H1 (cell line): Measurements from ENCODE around the gene GRIN2B. TPM values are rescaled to one million over a fixed set of nuclear protein-coding genes. Genes with fewer than 3 reads are reported as not detected.

Experiments used
- CTCF ChIA-PET: fragments of 300-600 bp; sonication (Branson Sonifier 250); formaldehyde crosslinking; loops from one replicate; lab custom pipeline; 2021; ENCODE audit not compliant: partially characterized antibody; lab: Charles Lee
- POLR2A ChIA-PET: fragments of 300-600 bp; sonication (Branson Sonifier 250); formaldehyde crosslinking; loops from one replicate; lab custom pipeline; 2021; ENCODE audit warnings: inconsistent platforms; ENCODE audit not compliant: partially characterized antibody; lab: Charles Lee
- DNase-seq, 2 experiments: peaks; one replicate each; pipeline versions ENCODE4 v3.0.0 to v3.0.0-alpha.2; 2010 to 2022; ENCODE audit warnings: low spot score in 2 of 2, low read depth in 1 of 2, mixed read lengths in 1 of 2
- FAIRE-seq: peaks from 2 replicates; lab custom pipeline; 2011; peaks lifted over from hg19 to GRCh38; lab: Jason Lieb, UNC
- H2AFZ ChIP-seq: 2 replicates; pipeline ENCODE4 v1.8.1; 2012; ENCODE audit warnings: low read length, inconsistent platforms
- H2AK5ac ChIP-seq: 2 replicates; pipeline ENCODE4 v1.6.1; 2013; ENCODE audit warnings: low read depth, low read length
- H2BK120ac ChIP-seq: replicated peaks from 2 replicates; pipeline ENCODE3; 2013; ENCODE audit warnings: low read depth, low read length, inconsistent platforms
- H2BK12ac ChIP-seq: 2 replicates; pipeline ENCODE4 v1.6.1; 2013; ENCODE audit warnings: low read depth, low read length
- H2BK15ac ChIP-seq: 2 replicates; pipeline ENCODE4 v1.6.1; 2013; ENCODE audit warnings: low read length
- H2BK20ac ChIP-seq: 2 replicates; pipeline ENCODE4 v1.6.1; 2013; ENCODE audit warnings: low read length
- H2BK5ac ChIP-seq: 2 replicates; pipeline ENCODE4 v1.6.1; 2013; ENCODE audit warnings: low read depth, low read length
- H3K14ac ChIP-seq: 2 replicates; pipeline ENCODE4 v1.6.1; 2013; ENCODE audit warnings: inconsistent platforms; ENCODE audit not compliant: insufficient read length
- H3K18ac ChIP-seq: 2 replicates; pipeline ENCODE4 v1.6.1; 2013; ENCODE audit warnings: low read length; ENCODE audit errors: extremely low read depth
- H3K23ac ChIP-seq: 2 replicates; pipeline ENCODE4 v1.6.1; 2013; ENCODE audit warnings: inconsistent platforms; ENCODE audit not compliant: insufficient read length
- H3K23me2 ChIP-seq: 2 replicates; pipeline ENCODE4 v1.6.1; 2013; ENCODE audit warnings: low read depth, low read length
- H3K27ac ChIP-seq: 2 replicates; pipeline ENCODE4 v1.6.1; 2011; ENCODE audit warnings: low read depth, low read length, inconsistent platforms
- H3K27me3 ChIP-seq, 4 experiments: replicated peaks in 1 of 4; 1 replicate in 1 of 4; 2 replicates in 3 of 4; pipeline versions ENCODE4 v1.6.1 to v1.8.1; 2011 to 2013; ENCODE audit warnings: low read length in 3 of 4, mild to moderate bottlenecking in 3 of 4, inconsistent platforms in 2 of 4, mixed read lengths in 2 of 4, moderate library complexity in 1 of 4; ENCODE audit not compliant: control insufficient read depth in 3 of 4, insufficient read depth in 3 of 4; ENCODE audit errors: extremely low read depth in 1 of 4
- H3K36me3 ChIP-seq, 4 experiments: 2 replicates each; pipeline versions ENCODE4 v1.6.1 to v1.8.1; 2011 to 2013; ENCODE audit warnings: mild to moderate bottlenecking in 4 of 4, low read length in 3 of 4, moderate library complexity in 2 of 4, control low read depth in 1 of 4, inconsistent platforms in 1 of 4; ENCODE audit not compliant: insufficient read depth in 4 of 4, control insufficient read depth in 2 of 4
- H3K4ac ChIP-seq: replicated peaks from 2 replicates; pipeline ENCODE3; 2013; ENCODE audit warnings: low read length, low read depth, mixed read lengths, inconsistent platforms; ENCODE audit not compliant: insufficient read length
- H3K4me1 ChIP-seq, 4 experiments: replicated peaks in 1 of 4; 1 replicate in 1 of 4; 2 replicates in 3 of 4; pipeline versions ENCODE4 v1.6.1 to v1.8.1; 2011 to 2013; ENCODE audit warnings: low read length in 3 of 4, inconsistent platforms in 2 of 4, mixed read lengths in 1 of 4; ENCODE audit not compliant: insufficient read depth in 4 of 4, control insufficient read depth in 3 of 4
- H3K4me2 ChIP-seq, 2 experiments: 2 replicates each; pipeline versions ENCODE4 v1.6.1 to v1.8.1; 2011 to 2013; ENCODE audit warnings: low read depth in 2 of 2, low read length in 2 of 2, control low read depth in 1 of 2, inconsistent platforms in 1 of 2, mild to moderate bottlenecking in 1 of 2; ENCODE audit not compliant: insufficient read depth in 1 of 2
- H3K4me3 ChIP-seq, 4 experiments: fragments of 200-600, 300-600 bp in 1 of 4; sonication (generic), shearing (Covaris generic), sonication (Bioruptor Twin) in 1 of 4; 2 replicates each; pipeline versions ENCODE4 v1.5.1 to v1.8.1; 2011 to 2016; ENCODE audit warnings: low read length in 4 of 4, low read depth in 3 of 4, control low read depth in 2 of 4, inconsistent platforms in 2 of 4, mild to moderate bottlenecking in 2 of 4, mixed read lengths in 1 of 4, moderate library complexity in 1 of 4; ENCODE audit not compliant: insufficient read depth in 2 of 4; ENCODE audit errors: extremely low read depth in 1 of 4
- H3K56ac ChIP-seq: replicated peaks from 2 replicates; pipeline ENCODE3; 2013; ENCODE audit warnings: low read depth, mild to moderate bottlenecking, mixed read lengths, low read length, inconsistent platforms; ENCODE audit not compliant: insufficient read length
- H3K79me1 ChIP-seq: 2 replicates; pipeline ENCODE4 v1.6.1; 2013; ENCODE audit warnings: low read depth, low read length, control low read depth
- H3K79me2 ChIP-seq, 2 experiments: 2 replicates each; pipeline versions ENCODE4 v1.6.1 to v1.8.1; 2012 to 2013; ENCODE audit warnings: low read length in 2 of 2, mild to moderate bottlenecking in 2 of 2, inconsistent platforms in 1 of 2; ENCODE audit not compliant: insufficient read depth in 2 of 2, control insufficient read depth in 1 of 2
- H3K9ac ChIP-seq, 4 experiments: replicated peaks in 1 of 4; 1 replicate in 1 of 4; 2 replicates in 3 of 4; pipeline versions ENCODE4 v1.6.1 to v1.8.1; 2011 to 2013; ENCODE audit warnings: low read depth in 3 of 4, low read length in 3 of 4, control low read depth in 2 of 4, mild to moderate bottlenecking in 2 of 4, moderate library complexity in 2 of 4, inconsistent platforms in 1 of 4; ENCODE audit errors: extremely low read depth in 1 of 4
- H3K9me3 ChIP-seq, 2 experiments: 2 replicates each; pipeline versions ENCODE4 v1.6.1 to v1.8.1; 2012 to 2013; ENCODE audit warnings: mild to moderate bottlenecking in 2 of 2, moderate library complexity in 2 of 2, control low read depth in 1 of 2, inconsistent platforms in 1 of 2, low read depth in 1 of 2, low read length in 1 of 2, mixed read lengths in 1 of 2; ENCODE audit not compliant: insufficient read depth in 2 of 2
- H4K20me1 ChIP-seq, 2 experiments: replicated peaks in 1 of 2; 2 replicates each; pipeline versions ENCODE3 to v1.8.1; 2011 to 2013; ENCODE audit warnings: inconsistent platforms in 2 of 2, low read length in 2 of 2, mild to moderate bottlenecking in 1 of 2; ENCODE audit not compliant: insufficient read depth in 2 of 2, control insufficient read depth in 1 of 2
- H4K5ac ChIP-seq: 2 replicates; pipeline ENCODE4 v1.6.1; 2013; ENCODE audit warnings: low read length, low read depth, mixed read lengths, inconsistent platforms; ENCODE audit not compliant: insufficient read length
- H4K8ac ChIP-seq: 2 replicates; pipeline ENCODE4 v1.8.0; 2013; ENCODE audit warnings: mild to moderate bottlenecking, moderate library complexity, low read length, inconsistent platforms; ENCODE audit not compliant: insufficient read depth; ENCODE audit errors: extremely low read depth
- H4K91ac ChIP-seq: replicated peaks from 2 replicates; pipeline ENCODE3; 2013; ENCODE audit warnings: low read length, mixed read lengths, inconsistent platforms; ENCODE audit not compliant: insufficient read length
- CEBPB ChIP-seq: IDR thresholded peaks from 2 replicates; pipeline ENCODE4 v1.6.1; 2012; ENCODE audit warnings: low read depth, low read length
- E2F6 ChIP-seq: IDR thresholded peaks from 2 replicates; pipeline ENCODE4 v1.6.1; 2012; ENCODE audit warnings: inconsistent platforms
- EP300 ChIP-seq, 2 experiments: IDR thresholded peaks; 1 replicate in 1 of 2; 2 replicates in 1 of 2; pipeline ENCODE4 v1.6.1; 2011 to 2012; ENCODE audit warnings: low read depth in 2 of 2, low read length in 2 of 2, mild to moderate bottlenecking in 2 of 2, borderline replicate concordance in 1 of 2, inconsistent platforms in 1 of 2, moderate library complexity in 1 of 2
- MAFK ChIP-seq: IDR thresholded peaks from 2 replicates; pipeline ENCODE4 v1.6.1; 2012; ENCODE audit warnings: low read depth, mild to moderate bottlenecking, improper control_type of control experiment, low read length
- PHF8 ChIP-seq: fragments of 200-600 bp; sonication (generic); conservative IDR thresholded peaks from 2 replicates; pipeline ENCODE4 v1.7.1; 2012; ENCODE audit warnings: low read depth, mild to moderate bottlenecking, inconsistent platforms, low read length, moderate library complexity
- POU5F1 ChIP-seq: IDR thresholded peaks from 2 replicates; pipeline ENCODE4 v1.6.1; 2011; ENCODE audit warnings: low read depth, mild to moderate bottlenecking, low read length, moderate library complexity
- RAD21 ChIP-seq, 2 experiments: IDR thresholded peaks in 1 of 2; conservative IDR thresholded peaks in 1 of 2; 2 replicates each; pipeline ENCODE4 v1.6.1; 2011; ENCODE audit warnings: low read depth in 2 of 2, low read length in 2 of 2, improper control_type of control experiment in 1 of 2, inconsistent platforms in 1 of 2, mild to moderate bottlenecking in 1 of 2, moderate library complexity in 1 of 2
- RBBP5 ChIP-seq: IDR thresholded peaks from 2 replicates; pipeline ENCODE4 v1.7.1; 2012; ENCODE audit warnings: low read depth, mild to moderate bottlenecking, inconsistent platforms, low read length, moderate library complexity, borderline replicate concordance
- SAP30 ChIP-seq: fragments of 300-600 bp; sonication (generic); IDR thresholded peaks from 2 replicates; pipeline ENCODE4 v1.7.1; 2012; ENCODE audit warnings: low read length, moderate library complexity, mild to moderate bottlenecking, inconsistent platforms; ENCODE audit not compliant: insufficient read depth, insufficient replicate concordance
- SP2 ChIP-seq: IDR thresholded peaks from 2 replicates; pipeline ENCODE4 v1.6.1; 2012; ENCODE audit warnings: mild to moderate bottlenecking, low read length, inconsistent platforms
- WGBS, 2 experiments: shearing (Covaris generic) in 1 of 2; methylation state at CpG; one replicate each; pipeline versions ENCODE4 v1.1.6 to v1.1.7; 2013 to 2015; ENCODE audit warnings: low lambda C conversion rate in 2 of 2, mixed read lengths in 2 of 2, inconsistent platforms in 1 of 2, low coverage in 1 of 2, missing lambda C conversion rate in 1 of 2; ENCODE audit not compliant: insufficient replicate concordance in 2 of 2, insufficient coverage in 1 of 2, insufficient read length in 1 of 2; ENCODE audit errors: extremely low coverage in 1 of 2, missing lambda C conversion rate in 1 of 2; 5-methylcytosine and 5-hydroxymethylcytosine counted together
- polyA plus RNA-seq, 7 experiments: library from polyadenylated mRNA; depleted of rRNA in 3 of 7; stranded (reverse) in 5 of 7; unstranded in 2 of 7; fragments of >200 nt in 5 of 7; fragments of 200-250 nt in 2 of 7; gene quantifications; 1 replicate in 5 of 7; 2 replicates in 1 of 7; 4 replicates in 1 of 7; pipeline versions ENCODE4 v1.2.1 to v1.2.3, GENCODE V29; 2011 to 2013; ENCODE audit warnings: missing spikeins in 2 of 7, mixed read lengths in 2 of 7
- total RNA-seq: library from RNA; stranded (reverse); fragmentation: NEBNext Ultra II Directional; extraction: Animal tissue kit (Norgen Biotek cat#: 25700); gene quantifications from 2 replicates; pipeline ENCODE4 v1.2.1, GENCODE V29; 2021

GRIN2B gene
- total and polyA plus RNA-seq, 2 of the 8 experiments (the other 6 are each of a cell fraction or from before 2014, with no cell fraction given), result 0.68 to 3.2 TPM

GRCh38 chr12:13986031-13986430 lies 4.6 kb upstream of the GRIN2B start:
- H3K36me3 ChIP-seq, result no peaks in the 10 kb centered on the region
- H3K23me2 ChIP-seq, result peaks cover 6% of the 10 kb centered on the region
- H3K14ac ChIP-seq, result no peak overlapping the region
- no peak overlapping the region for H3K4ac ChIP-seq
- H2BK5ac ChIP-seq, result no peak overlapping the region
- no peak overlapping the region for H3K4me2 ChIP-seq
- no peak overlapping the region for H2BK20ac ChIP-seq
- H3K4me3 ChIP-seq, result no peak overlapping the region
- H4K20me1 ChIP-seq, result no peaks in the 10 kb centered on the region
- no peak overlapping the region for H3K18ac ChIP-seq
- no peak overlapping the region for H3K9ac ChIP-seq
- H3K27ac ChIP-seq, result no peak overlapping the region
- DNase-seq, result no peak
- H4K91ac ChIP-seq, result no peak overlapping the region
- H3K4me1 ChIP-seq, result no peaks in the 10 kb centered on the region; a peak in 1 of 7 replicates
- ChIA-PET CTCF (interaction anchor here (0.6 to 1.7 kb wide), 4 partner anchors 10 to 395 kb away, joined by 3 to 7 read pairs (median 4); no protein-coding TSS in a partner anchor), POLR2A (no interaction called here)
- H2AFZ ChIP-seq, result no peak overlapping the region
- H3K23ac ChIP-seq, result no peak overlapping the region
- no peaks in the 10 kb centered on the region for H3K9me3 ChIP-seq
- H2BK12ac ChIP-seq, result no peak overlapping the region
- no peak overlapping the region for H2AK5ac ChIP-seq
- no peak overlapping the region for H3K56ac ChIP-seq
- 87% methylated on average over 3 of the region's 3 CpGs; no CpG with 5 or more reads in 1 of the 2 experiments for WGBS, 2 experiments
- H3K79me2 ChIP-seq, result no peaks in the 10 kb centered on the region
- TF ChIP-seq E2F6, result no peak
- no peak for TF ChIP-seq RBBP5
- no peak for TF ChIP-seq CEBPB
- TF ChIP-seq POU5F1, result no peak
- no peak for TF ChIP-seq MAFK
- TF ChIP-seq EP300 (IDR thresholded peaks at IDR 0.05; ENCODE audit: borderline replicate concordance in 1 of 2, low read depth in 2 of 2, low read length in 2 of 2), result no peak
- no peak for TF ChIP-seq SP2
- TF ChIP-seq SAP30, result no peak
- TF ChIP-seq RAD21 (IDR thresholded peaks at IDR 0.05 in 1 of 2, conservative IDR thresholded peaks at IDR 0.05 in 1 of 2; ENCODE audit: low read depth in 2 of 2, low read length in 2 of 2), result no peak
- TF ChIP-seq PHF8, result no peak
- TF ChIP-seq, all 59 proteins: peak for 0
- no peak for FAIRE-seq
- no peak overlapping the region for H4K8ac ChIP-seq
- no peak overlapping the region for H2BK120ac ChIP-seq
- no peak overlapping the region for H2BK15ac ChIP-seq
- H3K27me3 ChIP-seq, result peaks cover 0 to 10% (median 6%) of the 10 kb centered on the region in 4 experiments; a peak in 6 of 7 replicates
- no peak overlapping the region for H4K5ac ChIP-seq
- H3K79me1 ChIP-seq, result no peaks in the 10 kb centered on the region
